NCI-H460 (cell line): ENCODE results near the gene APOC3. TPM values are rescaled to one million over a fixed set of nuclear protein-coding genes. Genes with fewer than 3 reads are reported as not detected.
"Not testable (repeated sequence)": the region's sequence is repeated elsewhere in the genome, so short reads cannot be mapped to it uniquely, and the experiment has no call there.

Experiments
- DNase-seq: peaks from one replicate; pipeline ENCODE4 v3.0.0-alpha.2; 2016; ENCODE audit warnings: low read depth; ENCODE audit errors: extremely low read depth
- total RNA-seq: library from RNA; depleted of rRNA; stranded (reverse); fragments of >200 nt; shearing (Covaris generic); gene quantifications from 2 replicates; pipeline ENCODE4 v1.2.3, GENCODE V29; 2014

APOC3 gene
- total RNA-seq, 1 experiment from 2014 or later: not detected

- DNase-seq: not testable (repeated sequence)
Observed at GRCh38 chr11:116801662-116802061, 28.0 kb upstream of the APOC3 start.

GRCh38 chr11:116804001-116804400, 25.7 kb upstream of the APOC3 start:
- DNase-seq: no peak

- no peak for DNase-seq
Observed at GRCh38 chr11:116807601-116808261, 22.0 kb upstream of the APOC3 start.

- DNase-seq: no peak
Observed at GRCh38 chr11:116808262-116809175, 21.2 kb upstream of the APOC3 start.

GRCh38 chr11:116811194-116811593, 18.5 kb upstream of the APOC3 start:
- DNase-seq: no peak

- DNase-seq: no peak
Observed at GRCh38 chr11:116812109-116812508, 17.6 kb upstream of the APOC3 start.

- DNase-seq: no peak
Observed at GRCh38 chr11:116813170-116813569, 16.5 kb upstream of the APOC3 start.

- DNase-seq: no peak
Observed at GRCh38 chr11:116813781-116814471, 15.8 kb upstream of the APOC3 start.

- DNase-seq: no peak
Observed at GRCh38 chr11:116814502-116814901, 15.2 kb upstream of the APOC3 start.

GRCh38 chr11:116819049-116819448, 10.7 kb upstream of the APOC3 start:
- no peak for DNase-seq

GRCh38 chr11:116821050-116821918, 8.4 kb upstream of the APOC3 start:
- no peak for DNase-seq

GRCh38 chr11:116822575-116822974, 7.1 kb upstream of the APOC3 start:
- DNase-seq: no peak

GRCh38 chr11:116823031-116823843, 6.5 kb upstream of the APOC3 start, which contains the start of gene APOA4:
Gene APOA4, minus strand, starts transcription at chr11:116823304. Its CDS starts 113 bp downstream, at chr11:116823191.
- no peak for DNase-seq

- no peak for DNase-seq
Observed at GRCh38 chr11:116825434-116825833, 4.3 kb upstream of the APOC3 start.

- no peak for DNase-seq
Observed at GRCh38 chr11:116825854-116826750, 3.6 kb upstream of the APOC3 start.

- DNase-seq: no peak
Observed at GRCh38 chr11:116826751-116827431, 2.8 kb upstream of the APOC3 start.

GRCh38 chr11:116827461-116827860, 2.2 kb upstream of the APOC3 start:
- DNase-seq: no peak
